Liver (tissue), 9 donors: ENCODE results near the gene RTN4. TPM values are rescaled to one million over a fixed set of nuclear protein-coding genes. Genes with fewer than 3 reads are reported as not detected.

ENCODE experiments used
- DNase-seq: peaks from one replicate; pipeline ENCODE4 v3.0.0-alpha.2; 2017; ENCODE audit warnings: low spot score
- H3K27ac ChIP-seq, 2 donors: one replicate each; pipeline ENCODE4 v1.7.0; 2013; ENCODE audit warnings: inconsistent platforms in 2 of 2, low read length in 2 of 2, control low read depth in 1 of 2, low read depth in 1 of 2, mild to moderate bottlenecking in 1 of 2
- H3K27me3 ChIP-seq, 4 donors: one replicate each; pipeline versions ENCODE4 v1.6.1 to v1.7.0; 2013; ENCODE audit warnings: low read length in 3 of 4, inconsistent platforms in 1 of 4, mild to moderate bottlenecking in 1 of 4, moderate library complexity in 1 of 4; ENCODE audit not compliant: control insufficient read depth in 4 of 4, insufficient read depth in 4 of 4
- H3K36me3 ChIP-seq, 4 donors: one replicate each; pipeline versions ENCODE4 v1.6.1 to v1.7.0; 2013; ENCODE audit warnings: low read length in 3 of 4, mild to moderate bottlenecking in 3 of 4, low read depth in 1 of 4, moderate library complexity in 1 of 4; ENCODE audit not compliant: control insufficient read depth in 4 of 4, insufficient read depth in 3 of 4
- H3K4me1 ChIP-seq, 4 donors: one replicate each; pipeline versions ENCODE4 v1.6.1 to v1.7.0; 2013; ENCODE audit warnings: low read length in 3 of 4, mild to moderate bottlenecking in 3 of 4, moderate library complexity in 1 of 4; ENCODE audit not compliant: control insufficient read depth in 4 of 4, insufficient read depth in 4 of 4
- H3K4me3 ChIP-seq, 3 donors: one replicate each; pipeline versions ENCODE4 v1.6.1 to v1.7.0; 2013; ENCODE audit warnings: low read length in 3 of 3, control low read depth in 1 of 3, low read depth in 1 of 3, mild to moderate bottlenecking in 1 of 3
- H3K9ac ChIP-seq, 2 donors: one replicate each; pipeline ENCODE4 v1.7.0; 2013; ENCODE audit warnings: low read length in 2 of 2, mild to moderate bottlenecking in 2 of 2, moderate library complexity in 2 of 2, control low read depth in 1 of 2, low read depth in 1 of 2
- H3K9me3 ChIP-seq, 4 donors: one replicate each; pipeline versions ENCODE4 v1.6.1 to v1.7.0; 2013; ENCODE audit warnings: low read length in 3 of 4; ENCODE audit not compliant: control insufficient read depth in 4 of 4
- CTCF ChIP-seq: fragments of 150-350 bp; IDR thresholded peaks from 2 replicates; pipeline ENCODE4 v1.5.1; 2017; ENCODE audit warnings: improper control_type of control experiment, low read depth, low read length; ENCODE audit not compliant: missing input control
- EGR1 ChIP-seq, 2 donors: IDR thresholded peaks; 2 replicates each; pipeline ENCODE4 v1.6.1; 2016 to 2018; ENCODE audit warnings: antibody characterized with exemption in 2 of 2, low read depth in 2 of 2
- FOXA1 ChIP-seq: IDR thresholded peaks from 2 replicates; pipeline ENCODE4 v1.6.1; 2016; ENCODE audit warnings: antibody characterized with exemption
- FOXA2 ChIP-seq: IDR thresholded peaks from 2 replicates; pipeline ENCODE4 v1.6.1; 2016; ENCODE audit warnings: antibody characterized with exemption
- GABPA ChIP-seq, 2 donors: IDR thresholded peaks in 1 of 2; conservative IDR thresholded peaks in 1 of 2; 2 replicates each; pipeline ENCODE4 v1.6.1; 2016; ENCODE audit warnings: antibody characterized with exemption in 2 of 2, mild to moderate bottlenecking in 1 of 2, moderate library complexity in 1 of 2
- HNF4A ChIP-seq, 2 donors: conservative IDR thresholded peaks; 2 replicates each; pipeline ENCODE4 v1.6.1; 2016; ENCODE audit warnings: antibody characterized with exemption in 2 of 2, mild to moderate bottlenecking in 2 of 2
- HNF4G ChIP-seq: IDR thresholded peaks from 2 replicates; pipeline ENCODE4 v1.6.1; 2016; ENCODE audit warnings: antibody characterized with exemption
- JUND ChIP-seq, 2 donors: IDR thresholded peaks; 2 replicates each; pipeline ENCODE4 v1.6.1; 2016; ENCODE audit warnings: antibody characterized with exemption in 2 of 2
- MAX ChIP-seq: IDR thresholded peaks from 2 replicates; pipeline ENCODE4 v1.6.1; 2016; ENCODE audit warnings: antibody characterized with exemption
- NR2F2 ChIP-seq: IDR thresholded peaks from 2 replicates; pipeline ENCODE4 v1.6.1; 2016; ENCODE audit warnings: antibody characterized with exemption
- RAD21 ChIP-seq, 2 donors: IDR thresholded peaks; 2 replicates each; pipeline ENCODE4 v1.6.1; 2016; ENCODE audit warnings: antibody characterized with exemption in 2 of 2, mild to moderate bottlenecking in 2 of 2
- REST ChIP-seq: IDR thresholded peaks from 2 replicates; pipeline ENCODE4 v1.6.1; 2016; ENCODE audit warnings: antibody characterized with exemption, mild to moderate bottlenecking
- RXRA ChIP-seq, 2 donors: IDR thresholded peaks; 2 replicates each; pipeline ENCODE4 v1.6.1; 2017 to 2018; ENCODE audit warnings: antibody characterized with exemption in 2 of 2, mild to moderate bottlenecking in 1 of 2
- SP1 ChIP-seq: IDR thresholded peaks from 2 replicates; pipeline ENCODE4 v1.6.1; 2018; ENCODE audit warnings: antibody characterized with exemption, mild to moderate bottlenecking
- TAF1 ChIP-seq: conservative IDR thresholded peaks from 2 replicates; pipeline ENCODE4 v1.6.1; 2016; ENCODE audit warnings: antibody characterized with exemption, mild to moderate bottlenecking
- YY1 ChIP-seq: IDR thresholded peaks from 2 replicates; pipeline ENCODE4 v1.6.1; 2016; ENCODE audit warnings: antibody characterized with exemption, mild to moderate bottlenecking
- ZBTB33 ChIP-seq: IDR thresholded peaks from 2 replicates; pipeline ENCODE4 v1.6.1; 2016; ENCODE audit warnings: antibody characterized with exemption
- WGBS: extraction: QIAGEN DNeasy Blood & Tissue Kit; methylation state at CpG from one replicate; pipeline ENCODE4 v1.1.7; 2013; 5-methylcytosine and 5-hydroxymethylcytosine counted together
- polyA plus RNA-seq, 2 donors: library from polyadenylated mRNA; stranded (reverse) in 1 of 2; unstranded in 1 of 2; fragments of 200-250 nt in 1 of 2; fragments of >200 nt in 1 of 2; fragmentation: Nextera tagmentation in 1 of 2; extraction: Ambion mirVana in 1 of 2; gene quantifications; one replicate each; pipeline versions ENCODE4 v1.2.1 to v1.2.3, GENCODE V29; 2013 to 2015
- total RNA-seq, 2 donors: library from RNA; depleted of rRNA; stranded (reverse); fragments of >200 nt; gene quantifications; one replicate each; pipeline ENCODE4 v1.2.3, GENCODE V29; 2014
- donor health status: healthy.
- donor health status: healthy.
- donor health status: healthy.
- donor health status: healthy.
- donor health status: healthy.

Gene RTN4
- total and polyA plus RNA-seq, 4 donors, result 73.5 to 348 (median 151) TPM

- TF ChIP-seq CTCF, result no peak
- no peak for TF ChIP-seq FOXA2
- no peak for TF ChIP-seq GABPA (IDR thresholded peaks at IDR 0.05 in 1 of 2, conservative IDR thresholded peaks at IDR 0.05 in 1 of 2)
- no peak for TF ChIP-seq HNF4A (conservative IDR thresholded peaks at IDR 0.05)
- no peak for TF ChIP-seq FOXA1
- no peak for TF ChIP-seq YY1
- no peak for TF ChIP-seq RAD21 (IDR thresholded peaks at IDR 0.05)
- TF ChIP-seq JUND (IDR thresholded peaks at IDR 0.05), result no peak
- no peak for TF ChIP-seq MAX
Observed at GRCh38 chr2:55057474-55057873, 7.2 kb upstream of the RTN4 start (continued).

- no peak overlapping the region for H3K4me3 ChIP-seq
- TF ChIP-seq TAF1 (no peak), HNF4G (no peak), MAX (no peak), YY1 (no peak), ZBTB33 (no peak), EGR1 (IDR thresholded peaks at IDR 0.05; ENCODE audit: low read depth in 2 of 2) (no peak), JUND (IDR thresholded peaks at IDR 0.05) (no peak), FOXA1 (no peak), NR2F2 (no peak), HNF4A (conservative IDR thresholded peaks at IDR 0.05) (no peak), REST (no peak), RXRA (IDR thresholded peaks at IDR 0.05) (no peak), SP1 (no peak), RAD21 (IDR thresholded peaks at IDR 0.05) (no peak), CTCF (no peak), GABPA (IDR thresholded peaks at IDR 0.05 in 1 of 2, conservative IDR thresholded peaks at IDR 0.05 in 1 of 2) (no peak)
- no peak for DNase-seq
- H3K27me3 ChIP-seq, result no peaks in the 10 kb centered on the region
- H3K36me3 ChIP-seq, result no peaks in the 10 kb centered on the region
- no peak overlapping the region for H3K9ac ChIP-seq
- no peaks in the 10 kb centered on the region for H3K9me3 ChIP-seq
- peaks cover 0 to 4% (median 0%) of the 10 kb centered on the region in 4 donors for H3K4me1 ChIP-seq
- 93% methylated on average over 9 of the region's 9 CpGs for WGBS
- no peak overlapping the region for H3K27ac ChIP-seq
Observed at GRCh38 chr2:55056024-55056521, 5.8 kb upstream of the RTN4 start.
